22Rv1 (cell line): Measurements from ENCODE around the gene TRMT61B.

ENCODE experiments used
- ZFX ChIP-seq: fragments of 450-650 bp; IDR thresholded peaks from 2 replicates; pipeline ENCODE4 v1.6.1; 2017; ENCODE audit warnings: antibody characterized with exemption, borderline replicate concordance
- TF ChIP-seq, protein P1 (sequence below): fragments of 450-650 bp; IDR thresholded peaks from 2 replicates; pipeline ENCODE4 v1.5.1; 2017; ENCODE audit warnings: mild to moderate bottlenecking

DNA sequence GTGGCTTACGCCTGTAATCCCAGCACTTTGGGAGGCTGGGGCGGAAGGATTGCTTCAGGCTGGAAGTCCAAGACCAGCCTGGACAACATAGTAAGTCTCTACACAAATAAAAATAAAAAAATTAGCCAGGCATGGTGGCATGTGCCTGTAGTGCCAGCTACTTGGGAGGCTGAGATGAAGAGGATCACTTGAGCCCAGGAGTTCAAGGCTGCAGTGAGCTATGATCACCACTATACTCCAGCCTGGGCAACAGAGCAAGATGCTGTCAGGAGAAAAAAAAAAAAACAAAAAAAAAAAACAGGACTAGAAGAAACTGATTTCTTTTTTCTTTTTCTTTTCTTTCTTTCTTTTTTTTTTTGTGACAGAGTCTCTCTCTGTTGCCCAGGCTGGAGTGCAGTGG is 45.9 kb downstream of the TRMT61B start:
- TF ChIP-seq, protein P1, sequence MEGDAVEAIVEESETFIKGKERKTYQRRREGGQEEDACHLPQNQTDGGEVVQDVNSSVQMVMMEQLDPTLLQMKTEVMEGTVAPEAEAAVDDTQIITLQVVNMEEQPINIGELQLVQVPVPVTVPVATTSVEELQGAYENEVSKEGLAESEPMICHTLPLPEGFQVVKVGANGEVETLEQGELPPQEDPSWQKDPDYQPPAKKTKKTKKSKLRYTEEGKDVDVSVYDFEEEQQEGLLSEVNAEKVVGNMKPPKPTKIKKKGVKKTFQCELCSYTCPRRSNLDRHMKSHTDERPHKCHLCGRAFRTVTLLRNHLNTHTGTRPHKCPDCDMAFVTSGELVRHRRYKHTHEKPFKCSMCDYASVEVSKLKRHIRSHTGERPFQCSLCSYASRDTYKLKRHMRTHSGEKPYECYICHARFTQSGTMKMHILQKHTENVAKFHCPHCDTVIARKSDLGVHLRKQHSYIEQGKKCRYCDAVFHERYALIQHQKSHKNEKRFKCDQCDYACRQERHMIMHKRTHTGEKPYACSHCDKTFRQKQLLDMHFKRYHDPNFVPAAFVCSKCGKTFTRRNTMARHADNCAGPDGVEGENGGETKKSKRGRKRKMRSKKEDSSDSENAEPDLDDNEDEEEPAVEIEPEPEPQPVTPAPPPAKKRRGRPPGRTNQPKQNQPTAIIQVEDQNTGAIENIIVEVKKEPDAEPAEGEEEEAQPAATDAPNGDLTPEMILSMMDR: no peak
- no peak for TF ChIP-seq ZFX
